Activated CD4-positive, alpha-beta T cell treated with anti-CD3 and anti-CD28 coated beads, Interleukin-2, amount 50 U/mL, for 48 hours (primary cell): ENCODE data around the gene PADI6.

Experiments
- DNase-seq, 2 experiments: peaks; one replicate each; pipeline ENCODE4 v3.0.0-alpha.2; 2020

Gene PADI6

GRCh38 chr1:17358557-17358956 lies 13.4 kb upstream of the PADI6 start:
- no peak for DNase-seq

GRCh38 chr1:17359031-17359430 lies 13.0 kb upstream of the PADI6 start:
- no peak for DNase-seq

- no peak for DNase-seq
Measured at GRCh38 chr1:17359808-17360207, 12.2 kb upstream of the PADI6 start.

DNA sequence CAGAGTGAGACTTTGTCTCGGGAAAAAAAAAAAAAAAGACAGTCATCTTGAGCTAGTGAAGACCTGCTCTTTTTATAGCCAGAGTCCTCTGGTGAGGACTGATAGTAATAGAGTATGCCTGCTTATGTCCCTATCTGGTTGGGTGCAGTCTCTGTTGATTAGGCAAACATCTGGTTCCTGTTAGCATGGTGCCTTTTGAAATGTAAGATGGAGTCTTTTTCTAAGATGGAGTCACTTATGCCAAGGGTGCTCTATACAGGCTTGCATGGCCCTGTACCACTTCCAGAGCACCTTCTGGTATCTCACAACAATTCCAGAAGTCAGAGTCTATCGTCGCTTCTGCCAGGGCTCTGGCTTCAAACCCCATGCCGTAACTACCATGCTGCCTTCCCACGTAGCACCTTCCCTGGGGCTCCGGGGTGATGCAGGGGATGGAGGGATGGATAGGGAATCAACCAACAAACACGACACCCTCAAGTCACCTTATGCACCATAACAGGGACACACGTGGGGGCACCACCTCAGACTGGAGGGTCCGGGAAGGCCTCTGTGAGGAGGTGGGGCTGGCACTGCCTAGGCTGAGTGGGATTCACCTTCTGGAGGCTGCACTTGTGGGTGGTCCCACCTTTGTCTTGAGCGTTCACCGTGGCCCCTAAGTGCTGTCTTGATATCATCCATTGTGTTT lies 11.6 kb upstream of the PADI6 start:
- no peak for DNase-seq

- no peak for DNase-seq
Measured at GRCh38 chr1:17361687-17362086, 10.3 kb upstream of the PADI6 start.

DNA sequence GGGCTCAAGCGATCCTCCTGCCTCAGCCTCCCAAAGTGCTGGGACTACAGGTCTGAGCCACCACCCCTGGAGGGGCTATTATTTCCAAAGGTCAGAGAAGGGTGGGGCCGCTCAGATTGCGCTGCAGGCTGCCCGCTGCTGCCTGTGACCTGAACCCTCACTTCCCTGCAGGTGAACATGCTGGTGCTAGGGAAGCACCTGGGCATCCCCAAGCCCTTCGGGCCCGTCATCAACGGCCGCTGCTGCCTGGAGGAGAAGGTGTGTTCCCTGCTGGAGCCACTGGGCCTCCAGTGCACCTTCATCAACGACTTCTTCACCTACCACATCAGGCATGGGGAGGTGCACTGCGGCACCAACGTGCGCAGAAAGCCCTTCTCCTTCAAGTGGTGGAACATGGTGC lies 8.6 kb upstream of the PADI6 start:
- DNase-seq, result no peak

- no peak for DNase-seq
Measured at GRCh38 chr1:17363771-17364170, 8.2 kb upstream of the PADI6 start.

DNA sequence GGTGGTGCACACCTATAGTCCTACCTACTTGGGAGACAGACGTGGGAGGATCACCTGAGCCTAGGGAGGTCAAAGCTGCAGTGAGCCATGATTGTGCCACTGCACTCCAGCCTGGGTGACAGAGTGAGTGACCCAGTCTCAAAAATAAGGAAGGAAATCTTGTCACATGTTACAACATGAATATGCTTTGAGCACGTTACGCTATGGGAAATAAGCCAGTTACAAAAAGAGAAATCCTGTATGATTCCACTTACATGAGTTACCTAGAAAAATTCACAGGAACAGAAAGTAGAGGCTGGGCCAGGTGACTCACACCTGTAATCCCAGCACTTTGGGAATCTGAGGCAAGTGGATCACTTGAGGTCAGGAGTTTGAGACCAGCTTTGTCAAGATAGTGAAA lies 6.7 kb upstream of the PADI6 start:
- DNase-seq, result no peak

DNA sequence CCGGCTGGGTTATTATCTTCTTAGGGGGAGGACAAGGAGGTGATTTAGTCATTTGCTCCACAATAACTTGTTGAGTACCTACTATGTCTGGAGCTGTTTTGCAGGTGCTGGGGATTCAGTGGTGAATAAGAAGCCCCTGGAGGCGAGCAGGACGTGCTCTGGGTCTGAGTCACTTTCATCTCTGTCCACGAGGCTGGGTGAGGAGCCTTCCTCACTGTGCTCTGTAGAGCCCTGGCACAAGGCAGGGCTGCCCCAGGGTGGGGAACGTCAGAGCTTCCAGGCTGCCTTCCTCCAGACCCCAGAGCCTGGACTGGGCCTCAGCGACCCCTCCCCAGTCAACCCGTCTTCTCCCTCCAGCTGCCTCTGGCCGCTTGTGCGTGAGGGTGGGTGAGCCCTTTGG lies 2.5 kb upstream of the PADI6 start:
- no peak for DNase-seq

DNA sequence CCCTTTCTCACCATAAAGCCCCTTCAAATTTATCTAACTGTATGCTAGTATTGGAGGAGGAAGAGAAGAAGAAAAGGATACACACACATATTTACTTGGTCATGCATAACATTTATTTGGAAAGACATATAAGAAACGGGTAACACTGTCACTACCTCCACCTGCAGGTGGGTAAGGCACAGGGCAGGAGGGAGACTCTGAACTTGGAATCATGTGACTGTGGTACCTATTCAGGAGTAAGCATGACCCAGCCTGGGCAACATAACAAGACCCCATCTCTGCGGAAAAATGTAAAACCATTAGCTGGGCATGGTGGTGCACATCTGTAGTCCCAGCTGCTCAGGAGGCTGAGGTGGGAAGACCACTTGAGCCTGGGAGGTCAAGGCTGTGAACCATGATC lies 1.4 kb upstream of the PADI6 start:
- DNase-seq, result no peak

DNA sequence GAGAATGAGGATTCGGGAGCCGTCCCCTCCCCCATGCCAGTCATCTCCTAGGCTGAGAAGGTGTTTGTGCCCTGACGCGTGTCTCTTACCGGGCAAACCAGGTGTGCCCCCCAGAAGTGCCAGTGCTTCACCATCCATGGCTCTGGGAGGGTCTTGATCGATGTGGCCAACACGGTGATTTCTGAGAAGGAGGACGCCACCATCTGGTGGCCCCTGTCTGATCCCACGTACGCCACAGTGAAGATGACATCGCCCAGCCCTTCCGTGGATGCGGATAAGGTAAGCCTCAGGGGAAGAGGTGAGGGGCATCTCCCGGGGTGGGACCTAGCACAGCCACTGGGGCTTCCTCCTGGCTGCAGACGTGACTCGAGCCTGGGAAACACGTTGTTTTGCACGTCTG lies 959 bp downstream of the PADI6 start:
- DNase-seq, result no peak

DNA sequence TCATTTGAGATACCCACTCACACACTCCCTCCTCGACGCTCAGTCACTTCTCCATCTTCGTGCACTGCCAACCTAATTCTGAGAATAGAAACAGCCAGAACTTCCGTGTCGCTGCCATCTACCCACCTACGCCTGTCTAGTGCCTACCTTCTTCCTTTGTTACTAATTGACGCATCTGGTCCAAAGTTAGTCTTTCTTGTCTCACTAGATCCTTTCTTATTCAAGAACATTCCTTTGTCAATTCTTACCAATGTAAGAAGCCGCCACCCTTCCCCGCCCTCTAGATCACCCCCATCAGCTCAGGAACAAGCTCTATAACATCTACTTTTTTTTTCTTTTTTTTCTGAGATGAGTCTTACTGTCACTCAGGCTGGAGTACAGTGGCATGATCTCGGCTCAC lies 3.7 kb downstream of the PADI6 start:
- DNase-seq, result no peak

- no peak for DNase-seq
Measured at GRCh38 chr1:17377325-17377953, 5.4 kb downstream of the PADI6 start.

- no peak for DNase-seq
Measured at GRCh38 chr1:17381161-17381560, 9.2 kb downstream of the PADI6 start.

DNA sequence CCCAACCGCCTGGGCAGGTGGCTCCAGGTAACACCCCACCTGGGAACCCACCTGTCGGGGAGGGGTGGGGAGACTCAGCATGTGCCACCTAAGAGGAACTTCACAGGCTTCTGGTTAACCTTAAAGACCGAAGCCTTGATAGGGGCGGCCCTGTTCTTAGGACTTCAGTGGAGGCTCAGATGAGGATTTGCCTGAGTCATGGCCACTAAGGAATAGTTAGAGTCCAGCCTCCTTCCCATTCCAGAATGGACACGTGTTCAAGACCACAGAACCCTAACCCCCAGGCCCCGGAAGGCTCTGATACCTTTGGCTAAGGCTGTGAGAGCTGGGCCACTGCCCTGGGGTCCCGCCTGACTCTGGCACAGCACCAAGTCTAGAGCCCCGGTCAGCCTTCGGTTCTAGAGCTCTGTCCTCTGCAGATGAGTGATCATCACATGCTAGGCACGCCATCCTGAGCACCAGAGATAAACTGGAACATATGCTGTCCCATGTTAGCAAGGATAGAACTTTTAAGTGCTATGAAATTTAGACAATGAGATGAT lies 20.3 kb downstream of the PADI6 start:
- DNase-seq, result no peak

GRCh38 chr1:17393230-17393629 lies 21.2 kb downstream of the PADI6 start:
- DNase-seq, result no peak

- no peak for DNase-seq
Measured at GRCh38 chr1:17397910-17398695, 26.1 kb downstream of the PADI6 start.

DNA sequence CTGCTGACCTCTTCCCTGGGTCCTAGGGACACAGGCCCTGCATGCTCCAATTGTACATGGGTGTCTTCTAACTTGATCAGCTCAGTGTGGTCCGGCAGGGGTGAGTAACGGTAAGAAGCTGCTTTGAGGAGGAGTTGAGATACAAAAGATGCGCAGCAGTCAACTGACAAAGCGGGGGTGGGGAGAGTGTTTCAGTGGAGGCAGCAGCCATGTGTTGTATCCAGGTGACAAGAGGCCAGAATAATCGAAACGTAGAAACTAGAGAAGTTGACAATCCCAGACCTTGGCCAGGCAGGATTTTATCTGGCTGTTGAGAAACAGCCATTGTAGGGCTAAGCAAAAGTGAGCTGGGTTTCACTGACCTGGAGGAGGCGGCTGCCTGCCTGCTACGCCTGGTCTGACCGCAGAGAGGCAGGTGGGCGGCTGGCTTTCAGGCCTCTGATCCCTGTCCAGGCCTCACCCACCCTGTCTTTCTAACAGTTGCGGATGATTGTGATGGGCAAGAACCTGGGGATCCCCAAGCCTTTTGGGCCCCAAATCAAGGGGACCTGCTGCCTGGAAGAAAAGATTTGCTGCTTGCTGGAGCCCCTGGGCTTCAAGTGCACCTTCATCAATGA lies 28.8 kb downstream of the PADI6 start:
- DNase-seq, result no peak

GRCh38 chr1:17401841-17402240 lies 29.8 kb downstream of the PADI6 start:
- no peak for DNase-seq

- no peak for DNase-seq
Measured at GRCh38 chr1:17403081-17403480, 31.1 kb downstream of the PADI6 start.

GRCh38 chr1:17404034-17404684 lies 32.2 kb downstream of the PADI6 start:
- no peak for DNase-seq

DNA sequence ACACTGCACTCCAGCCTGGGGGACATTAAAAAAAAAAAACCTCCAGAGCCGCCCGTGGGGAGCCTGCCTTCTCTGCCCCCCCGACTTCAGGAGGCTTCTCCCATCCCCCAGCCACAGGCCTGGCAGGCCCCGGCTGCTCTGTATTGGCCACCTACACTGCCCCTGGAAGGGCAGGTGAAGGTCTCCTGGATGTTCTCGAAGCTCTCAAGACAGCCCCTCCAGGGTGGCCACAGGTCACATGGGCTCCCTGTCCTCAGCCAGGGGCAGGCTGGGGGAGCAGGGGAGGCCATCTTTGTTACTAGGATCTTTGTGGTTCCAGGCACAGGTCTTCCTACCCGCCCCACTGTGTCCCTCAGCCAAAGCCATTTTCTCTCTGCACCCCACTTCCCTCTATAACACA lies 32.8 kb downstream of the PADI6 start:
- no peak for DNase-seq
